NCI-H82 (cell line): ENCODE results near the gene MSL1.

Experiments used
- DNase-seq: peaks from one replicate; lab custom pipeline; 2025; lab: John Stamatoyannopoulos, UW

MSL1 gene

GRCh38 chr17:40090237-40091119 is 31.3 kb upstream of the MSL1 start:
- peak; percentile 34 for DNase-seq

- DNase-seq: peak; percentile 73
These were observed 29.9 kb upstream of the MSL1 start for GRCh38 chr17:40091691-40092397.

DNA sequence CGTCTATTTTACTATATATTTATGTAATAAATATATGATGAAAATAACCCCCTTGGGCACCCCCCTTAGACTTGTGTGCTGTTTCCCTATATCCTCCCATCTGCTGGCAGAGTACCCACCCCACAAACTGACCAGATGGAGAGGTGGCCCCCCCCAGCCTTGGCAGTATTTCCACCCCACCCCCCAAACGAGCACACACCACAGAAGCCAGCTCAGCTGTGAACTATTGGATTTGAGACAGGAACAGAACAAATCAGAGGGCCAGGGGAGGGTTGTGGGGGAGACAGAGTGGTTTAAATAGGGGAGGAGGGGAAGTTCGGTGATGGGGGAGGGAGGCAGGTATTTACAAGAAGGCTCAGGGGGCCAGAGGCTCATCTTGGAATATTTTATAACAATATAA is 29.2 kb upstream of the MSL1 start:
- DNase-seq: peak; percentile 93

- no peak for DNase-seq
These were observed 28.7 kb upstream of the MSL1 start for GRCh38 chr17:40093005-40093579.

- DNase-seq: no peak
These were observed 28.1 kb upstream of the MSL1 start for GRCh38 chr17:40093580-40094201.

DNA sequence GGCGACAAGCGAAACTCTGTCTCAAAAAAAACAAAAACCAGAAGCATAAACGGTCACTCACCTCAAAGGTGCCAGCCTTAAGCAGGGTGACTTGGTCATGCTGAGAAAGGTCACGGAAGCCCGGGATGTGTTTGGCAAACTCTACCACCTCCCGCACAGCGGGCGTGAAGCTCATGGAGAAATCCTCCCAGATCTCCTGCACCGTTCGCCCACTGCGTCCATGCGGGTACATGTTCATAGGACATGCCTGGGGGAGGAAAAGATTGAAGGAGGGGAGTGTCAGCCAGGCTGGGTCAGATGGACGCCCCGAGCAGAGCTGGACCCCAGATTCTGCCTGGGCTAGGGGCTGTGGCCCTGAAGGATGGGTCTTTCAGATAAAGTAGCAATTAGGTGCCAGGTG is 26.9 kb upstream of the MSL1 start:
- no peak for DNase-seq

DNA sequence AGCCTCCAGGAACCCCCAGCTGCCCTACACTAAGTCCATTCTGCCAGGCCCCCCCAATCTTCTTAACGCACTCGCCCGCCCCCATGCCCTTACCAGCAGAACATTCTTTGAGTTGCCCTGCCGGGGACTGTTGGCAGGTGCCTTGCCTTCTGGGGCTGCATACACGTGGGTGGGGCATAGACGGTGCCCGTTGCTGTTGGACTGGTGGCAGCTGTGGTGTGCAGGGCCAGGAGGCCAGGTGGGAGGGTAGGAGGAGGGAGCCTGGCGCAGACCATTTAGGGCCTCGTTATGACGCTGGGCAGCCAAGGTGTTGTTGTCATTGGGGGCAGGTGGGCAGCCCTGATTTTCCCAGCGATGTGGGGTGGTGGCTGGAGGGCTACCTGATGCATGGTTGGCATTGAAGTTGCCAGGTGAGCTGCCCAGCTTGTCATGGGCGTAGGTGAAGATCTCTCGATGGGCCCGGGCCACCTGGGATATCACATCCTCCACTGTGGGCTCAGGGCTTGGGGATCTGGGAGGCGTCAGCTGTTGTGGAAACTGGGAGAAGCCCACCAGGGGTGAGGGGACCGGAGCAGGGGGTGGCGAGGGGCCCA is 26.3 kb upstream of the MSL1 start:
- no peak for DNase-seq

DNA sequence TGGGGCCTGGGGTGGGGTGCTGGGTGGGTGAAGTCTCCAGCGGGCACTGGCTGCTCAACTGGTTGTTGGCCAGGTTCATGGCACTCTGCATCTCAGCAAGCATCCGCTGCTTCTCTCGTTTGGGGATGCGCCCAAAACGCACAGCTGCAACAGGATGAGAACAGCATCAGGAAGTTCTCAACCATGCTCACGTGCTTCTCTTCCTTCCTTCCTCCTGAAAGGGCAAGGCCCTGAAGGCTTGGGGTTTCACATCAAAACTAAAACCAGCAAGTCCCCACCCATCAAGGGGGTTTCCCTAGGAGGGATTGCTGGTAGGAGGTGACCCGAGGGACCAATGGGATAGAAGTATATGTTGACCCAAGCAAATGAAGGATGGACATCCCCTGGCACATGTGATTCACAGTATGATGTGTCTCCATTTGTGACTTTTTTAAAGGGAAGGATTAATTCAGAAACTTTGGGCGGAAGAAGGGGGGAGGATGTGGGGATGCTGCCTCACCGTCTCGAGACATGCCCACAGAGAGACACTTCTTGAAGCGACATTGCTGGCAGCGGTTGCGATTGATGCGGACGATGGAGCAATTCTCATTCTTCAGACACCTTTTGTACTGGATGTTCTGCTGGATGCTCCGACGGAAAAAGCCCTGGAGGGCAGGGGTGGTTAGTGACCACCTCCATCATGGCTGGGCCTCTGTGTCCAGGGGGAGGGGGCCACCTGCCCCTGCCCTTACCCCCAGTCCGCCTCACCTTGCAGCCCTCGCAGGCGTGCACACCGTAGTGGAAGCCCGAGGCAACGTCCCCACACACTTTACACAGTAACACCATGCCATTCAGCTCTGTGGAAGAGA is 25.6 kb upstream of the MSL1 start:
- DNase-seq: no peak

DNA sequence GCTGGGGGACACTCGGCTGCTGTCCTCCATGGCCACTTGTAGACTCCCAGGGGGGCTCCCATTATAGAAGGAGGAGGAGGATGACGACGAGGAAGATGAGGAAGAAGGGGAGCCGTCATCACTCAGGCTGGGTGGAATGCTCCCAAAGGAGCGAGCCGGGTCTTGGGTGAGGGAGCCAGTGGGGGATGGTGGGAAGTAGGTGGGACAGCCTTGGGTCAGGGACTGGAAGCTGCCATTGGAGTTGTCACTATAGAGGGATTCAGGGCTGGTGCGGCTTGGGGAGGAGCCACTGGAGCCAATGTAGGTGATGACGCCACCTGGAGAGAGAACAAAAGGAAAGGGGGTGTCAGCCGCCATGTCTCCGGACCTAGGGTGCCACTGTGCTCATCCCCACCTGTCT is 24.7 kb upstream of the MSL1 start:
- DNase-seq: no peak

DNA sequence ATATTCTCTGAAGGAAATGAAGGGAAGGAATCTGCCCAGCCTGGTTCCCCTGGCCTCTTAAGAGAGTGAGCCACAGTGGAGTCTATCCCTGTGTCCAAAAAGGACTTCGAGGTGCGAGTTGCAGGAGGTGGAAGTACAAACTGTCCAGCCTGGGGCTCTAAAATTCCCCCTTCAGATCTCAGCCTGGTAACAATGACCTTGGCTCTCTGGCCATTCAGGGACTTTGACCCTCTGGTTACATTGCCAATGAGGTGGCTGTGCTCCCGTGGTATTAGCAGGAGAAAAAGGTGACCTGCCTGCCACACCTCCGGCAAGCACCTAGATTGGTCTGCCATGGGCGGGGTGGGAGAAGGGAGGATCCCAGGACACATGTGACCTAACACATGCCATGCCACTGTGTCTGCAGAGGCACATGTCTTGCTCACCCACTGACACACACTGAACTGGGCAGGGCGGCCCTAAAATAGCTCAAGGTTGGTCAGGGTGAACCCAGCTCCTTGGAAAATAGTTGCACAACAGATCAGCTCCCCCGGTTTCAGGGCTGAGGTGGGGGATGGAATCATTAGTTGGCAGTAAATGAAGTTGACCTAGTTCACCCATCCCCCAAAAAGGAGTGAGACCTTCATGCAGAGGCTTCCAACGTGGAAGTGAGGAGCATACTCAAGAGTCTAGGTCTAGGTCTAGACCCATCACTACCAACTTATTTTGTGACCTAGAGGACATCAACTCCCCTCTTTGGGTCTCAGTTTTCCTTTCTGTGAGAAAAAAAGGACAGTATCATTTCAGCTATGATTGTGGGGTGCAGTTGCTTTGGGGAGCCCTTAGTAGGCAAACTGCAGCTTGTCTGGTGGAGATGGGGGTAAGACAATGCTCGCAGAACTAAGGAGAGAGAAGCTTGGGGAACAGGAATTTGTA is 23.6 kb upstream of the MSL1 start:
- no peak for DNase-seq

DNA sequence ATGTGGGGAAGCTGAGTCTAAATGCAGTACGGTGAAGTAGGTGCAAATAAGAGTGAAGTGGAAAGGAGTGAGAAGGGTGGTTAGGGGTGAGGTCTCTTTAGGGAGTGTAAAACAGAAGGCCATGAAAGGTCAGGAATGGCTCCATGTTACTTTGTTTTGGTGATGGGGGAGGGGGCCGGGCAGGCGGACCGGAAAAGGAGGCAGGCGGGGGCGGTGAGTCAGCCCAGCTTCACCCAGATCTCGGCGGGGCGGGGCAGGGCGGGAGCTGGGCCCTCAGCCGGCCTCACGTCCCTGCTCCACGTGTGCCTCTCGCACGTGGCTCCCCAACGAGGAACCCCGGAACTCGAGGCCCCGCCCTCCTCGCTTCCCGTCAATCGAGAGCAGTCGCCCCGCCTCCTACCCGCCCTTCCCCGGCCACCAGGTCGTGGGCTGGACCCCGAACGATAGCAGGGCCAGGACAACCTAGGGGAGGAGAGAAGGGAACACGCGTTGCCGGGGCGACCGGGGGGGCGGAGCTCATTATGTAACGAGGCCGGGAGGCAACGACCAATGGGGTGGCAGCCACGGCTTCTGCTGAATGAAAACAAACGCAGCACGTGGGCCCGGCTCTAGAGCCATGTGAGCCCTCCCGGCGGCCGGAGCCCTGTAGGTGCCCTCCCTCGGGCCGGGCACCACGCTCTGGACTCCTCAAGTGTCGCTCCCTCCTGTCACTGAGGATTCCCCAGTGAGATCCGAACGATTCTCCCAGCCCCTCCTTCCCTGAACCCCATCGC is 22.7 kb upstream of the MSL1 start:
- DNase-seq: peak; percentile 99

GRCh38 chr17:40099619-40100418 is 22.0 kb upstream of the MSL1 start:
- DNase-seq: peak; percentile 58

DNA sequence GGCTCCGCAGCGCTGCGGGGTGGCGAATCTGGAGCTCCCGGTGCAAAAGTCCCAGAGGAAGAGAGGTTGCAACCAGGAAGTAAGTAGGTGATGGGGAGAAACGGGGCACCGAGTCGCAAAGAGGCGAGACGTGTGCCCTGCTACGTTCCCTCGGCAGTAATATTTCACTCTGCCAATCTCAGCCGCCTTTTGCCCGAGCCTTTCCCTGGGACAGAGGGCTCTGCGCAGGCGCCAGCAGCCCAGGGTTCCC is 21.4 kb upstream of the MSL1 start, which contains the start of gene NR1D1:
TSS of gene NR1D1 (minus strand) at position 171 of the 250 bp plus-strand sequence. CDS start 495 bp downstream, outside the sequence.
- DNase-seq: no peak

GRCh38 chr17:40100669-40101366 is 21.0 kb upstream of the MSL1 start:
- peak; percentile 98 for DNase-seq

- DNase-seq: peak; percentile 65
These were observed 20.2 kb upstream of the MSL1 start for GRCh38 chr17:40101367-40102210.

DNA sequence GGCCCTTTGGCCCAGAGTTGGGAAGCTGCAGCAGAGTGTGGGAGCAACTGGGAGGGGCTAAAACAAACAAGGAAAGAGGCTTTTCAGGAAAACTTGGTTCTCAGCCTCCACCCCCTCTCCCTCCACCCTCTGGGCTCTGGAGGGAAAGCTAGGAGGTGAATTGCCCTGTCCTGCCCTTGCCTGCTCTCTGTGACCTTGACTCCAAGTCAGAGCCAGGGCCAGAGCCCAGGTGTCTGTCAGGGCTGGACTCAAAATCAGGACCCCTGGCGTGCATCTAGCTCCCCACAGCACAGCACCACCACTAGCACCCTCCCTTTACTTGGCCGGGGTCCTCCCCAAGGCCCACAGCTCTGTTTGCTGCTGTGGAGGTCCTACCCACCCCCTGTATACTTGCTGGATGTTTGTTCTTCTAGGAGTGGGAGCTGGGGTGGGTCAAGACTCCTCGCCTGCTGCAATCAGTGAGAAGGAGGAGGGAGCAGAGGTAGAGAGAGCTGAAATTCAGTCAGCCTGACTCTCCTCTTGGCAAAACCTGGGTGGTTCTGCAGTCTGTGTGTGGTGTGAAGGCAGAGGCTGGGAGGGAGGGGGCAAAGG is 18.6 kb upstream of the MSL1 start:
- no peak for DNase-seq

- no peak for DNase-seq
These were observed 18.1 kb upstream of the MSL1 start for GRCh38 chr17:40103688-40104087.
